CD4-positive, alpha-beta T cell treated with Interferon gamma for 1 hour (primary cell): Measurements from ENCODE around the gene ZNF185.

Source experiments
- DNase-seq: peaks from one replicate; pipeline ENCODE4 v3.0.0-alpha.2; 2020

ZNF185 gene

GRCh38 chrX:152918707-152919106, 20.8 kb downstream of the ZNF185 start:
- no peak for DNase-seq

DNA sequence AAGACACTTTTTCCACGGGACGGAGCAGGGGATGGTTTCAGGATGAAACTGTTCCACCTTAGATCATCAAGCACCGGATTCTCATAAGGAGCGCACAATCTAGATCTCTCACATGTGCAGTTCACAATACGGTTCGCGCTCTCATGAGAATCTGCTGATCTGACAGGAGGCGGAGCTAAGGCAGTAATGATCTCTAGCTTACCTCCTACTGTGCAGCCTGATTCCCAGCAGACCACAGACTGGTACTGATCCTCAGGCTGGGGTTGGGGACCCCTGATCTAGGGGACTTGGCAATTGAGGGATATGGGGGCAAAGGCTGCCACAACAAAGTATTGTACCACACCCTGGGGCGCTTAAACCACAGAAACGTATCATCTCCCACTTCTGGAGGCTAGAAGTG, 25.7 kb downstream of the ZNF185 start:
- DNase-seq: no peak

DNA sequence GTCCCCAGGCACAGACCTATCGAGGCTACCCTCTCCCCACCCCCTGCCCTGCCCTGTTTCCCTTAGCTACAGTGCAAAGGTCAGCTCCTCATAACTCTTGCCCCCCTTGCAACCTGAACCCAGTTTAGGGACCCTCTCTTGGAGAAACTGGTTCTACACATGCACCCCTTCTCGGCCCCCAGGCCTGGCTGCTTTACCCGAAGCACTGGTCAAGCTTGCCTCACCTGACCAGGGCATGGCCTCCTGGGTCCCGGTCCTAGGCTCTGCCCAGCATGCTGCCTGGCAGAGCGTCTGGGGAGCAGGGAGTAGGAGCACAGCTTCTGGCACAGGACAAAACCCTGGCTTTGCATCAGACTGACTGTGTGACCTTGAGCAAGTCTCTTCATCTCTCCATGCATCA, 28.0 kb downstream of the ZNF185 start:
- no peak for DNase-seq

- peak; percentile 35 for DNase-seq
Observed at GRCh38 chrX:152926279-152926678, 28.4 kb downstream of the ZNF185 start.

- DNase-seq: no peak
Observed at GRCh38 chrX:152926923-152927322, 29.1 kb downstream of the ZNF185 start.

DNA sequence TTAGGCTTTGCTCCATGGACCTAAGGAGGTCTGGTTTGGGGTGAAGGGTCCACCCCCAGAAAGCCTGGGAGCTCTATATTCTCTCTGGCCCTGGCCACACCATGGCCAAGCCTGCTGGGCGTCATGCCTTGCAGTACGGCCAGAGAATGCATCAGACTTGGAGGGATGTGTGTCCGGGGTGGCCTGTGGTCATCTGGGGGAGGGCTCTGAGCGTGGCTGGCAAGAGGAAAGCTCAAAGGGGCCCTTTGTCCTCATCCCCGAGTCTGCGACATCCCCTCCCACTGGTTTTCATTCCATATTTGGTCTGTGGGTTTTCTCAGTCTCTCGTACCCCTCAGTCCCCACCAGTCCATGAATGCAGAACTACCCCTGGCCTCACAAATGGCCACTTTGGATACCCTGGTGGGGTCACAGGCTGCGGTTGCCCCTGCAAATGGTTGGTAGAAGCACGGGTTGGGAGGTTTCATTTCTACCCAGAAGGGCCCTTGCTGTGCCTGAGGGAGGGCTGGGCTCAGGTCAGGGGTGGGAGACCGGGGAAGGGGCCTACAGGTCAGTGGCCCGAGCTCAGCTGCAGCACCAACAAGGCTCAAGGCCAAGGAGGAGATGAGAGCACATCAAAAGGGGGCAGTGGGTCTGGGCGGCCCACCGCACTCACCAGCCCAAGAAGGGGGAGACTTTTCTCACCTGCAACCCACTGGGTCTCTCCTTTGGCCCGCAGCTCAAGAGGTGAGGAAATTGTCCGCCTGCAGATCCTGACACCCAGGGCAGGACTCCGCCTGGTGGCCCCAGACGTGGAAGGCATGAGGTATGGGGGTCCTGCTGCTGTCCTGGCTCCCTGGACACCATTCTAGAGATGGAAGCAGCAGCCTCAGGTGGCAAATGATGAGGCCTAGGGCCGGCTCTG, 30.2 kb downstream of the ZNF185 start:
- no peak for DNase-seq

DNA sequence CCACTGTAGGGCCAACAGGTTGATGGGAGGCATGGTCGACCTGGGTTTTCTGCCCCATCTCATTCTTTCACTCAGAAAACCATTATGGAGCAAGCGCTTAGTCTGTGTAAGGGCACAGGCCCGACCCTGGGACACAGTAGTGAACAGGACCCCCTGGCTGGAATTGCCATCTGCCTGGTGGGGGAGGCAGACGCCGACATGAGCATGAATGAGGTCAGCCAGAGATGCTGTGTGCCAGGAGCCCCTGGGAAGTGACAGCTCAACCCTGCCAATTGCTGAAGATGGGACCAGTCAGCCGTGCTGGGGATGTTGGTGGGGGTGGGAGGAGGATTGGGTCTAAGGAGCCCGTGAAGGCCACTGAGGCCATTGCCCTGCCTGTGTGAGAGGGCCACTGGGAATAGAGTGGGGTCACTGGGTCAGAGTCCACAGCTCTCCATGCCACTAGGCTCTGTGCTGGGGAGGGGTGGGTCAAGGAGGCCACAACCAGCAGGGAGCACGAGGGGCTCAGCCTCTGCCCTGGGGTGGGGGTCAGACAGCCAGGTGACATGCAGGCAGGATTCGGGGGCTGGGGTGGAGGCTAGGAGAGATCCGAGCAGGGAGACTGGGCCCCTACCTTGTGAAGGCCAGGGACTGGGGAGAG, 31.0 kb downstream of the ZNF185 start:
- no peak for DNase-seq

DNA sequence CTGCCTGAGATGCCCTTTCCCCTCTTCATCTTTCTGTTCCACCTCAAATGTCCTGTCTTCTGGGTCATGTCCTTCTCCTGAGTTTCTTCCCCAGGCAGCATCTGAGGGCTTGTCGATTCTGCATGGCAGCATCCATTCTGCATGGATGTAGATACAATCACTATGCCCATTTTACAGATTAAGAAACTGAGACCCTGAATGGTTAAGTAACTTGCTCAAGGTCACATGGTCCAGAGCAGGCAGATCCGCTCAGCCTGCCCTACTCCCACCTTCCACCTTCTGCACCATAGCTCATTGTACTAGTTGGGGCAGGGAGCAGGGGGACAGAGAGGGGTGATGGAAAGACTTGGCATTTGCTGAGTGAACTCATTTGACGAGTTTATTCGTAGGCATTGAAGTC, 32.0 kb downstream of the ZNF185 start:
- no peak for DNase-seq

DNA sequence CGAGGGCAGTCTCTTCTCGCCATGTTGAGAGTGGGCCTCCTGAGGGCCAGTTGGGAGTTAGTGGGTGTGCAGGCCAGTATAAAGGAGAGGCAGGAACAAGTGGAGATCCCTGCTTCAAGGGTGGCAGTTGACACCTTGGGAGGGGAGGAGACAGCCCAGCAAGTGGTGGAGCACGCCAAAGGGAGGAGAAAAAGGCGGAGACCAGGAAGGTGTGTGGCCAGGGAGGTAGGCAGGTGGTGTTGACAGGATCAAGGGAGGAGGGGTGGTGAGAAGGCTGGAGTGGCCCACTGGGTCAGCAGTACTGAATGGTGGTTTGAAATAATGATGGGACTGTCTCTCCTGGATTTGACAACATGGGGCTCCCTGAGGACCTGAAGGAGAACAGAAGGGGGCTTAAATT, 32.6 kb downstream of the ZNF185 start:
- DNase-seq: no peak

GRCh38 chrX:152932144-152932543, 34.3 kb downstream of the ZNF185 start:
- no peak for DNase-seq

DNA sequence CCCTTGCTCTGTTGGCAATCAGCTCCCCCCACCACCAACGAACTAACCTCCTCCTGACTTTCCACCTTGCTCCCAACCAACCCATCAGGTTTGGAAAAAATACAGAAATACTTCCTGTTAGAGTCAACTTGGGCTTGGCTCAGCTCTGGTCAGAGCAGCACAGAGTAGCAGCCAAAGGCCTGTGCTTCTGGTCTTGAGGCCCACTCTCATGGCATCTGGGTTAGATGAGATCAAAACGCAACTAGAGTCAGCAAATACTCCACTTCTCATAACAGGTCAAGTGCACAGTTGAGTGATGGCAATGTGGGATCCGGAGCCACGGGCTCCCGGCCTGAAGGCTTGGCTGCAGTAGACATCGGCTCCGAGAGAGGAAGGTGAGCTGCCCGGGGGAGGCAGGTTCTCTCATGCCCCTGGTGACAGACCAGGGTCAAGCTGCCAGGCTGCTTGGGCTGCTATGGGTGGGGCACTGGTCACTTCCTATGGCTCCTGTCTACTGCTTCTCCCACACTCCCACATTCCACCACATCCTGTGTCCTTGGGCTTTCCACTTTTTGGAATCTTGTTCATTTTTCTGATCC, 34.8 kb downstream of the ZNF185 start:
- DNase-seq: no peak

GRCh38 chrX:152936306-152936705, 38.4 kb downstream of the ZNF185 start:
- DNase-seq: no peak

- no peak for DNase-seq
Observed at GRCh38 chrX:152937236-152937635, 39.4 kb downstream of the ZNF185 start.

DNA sequence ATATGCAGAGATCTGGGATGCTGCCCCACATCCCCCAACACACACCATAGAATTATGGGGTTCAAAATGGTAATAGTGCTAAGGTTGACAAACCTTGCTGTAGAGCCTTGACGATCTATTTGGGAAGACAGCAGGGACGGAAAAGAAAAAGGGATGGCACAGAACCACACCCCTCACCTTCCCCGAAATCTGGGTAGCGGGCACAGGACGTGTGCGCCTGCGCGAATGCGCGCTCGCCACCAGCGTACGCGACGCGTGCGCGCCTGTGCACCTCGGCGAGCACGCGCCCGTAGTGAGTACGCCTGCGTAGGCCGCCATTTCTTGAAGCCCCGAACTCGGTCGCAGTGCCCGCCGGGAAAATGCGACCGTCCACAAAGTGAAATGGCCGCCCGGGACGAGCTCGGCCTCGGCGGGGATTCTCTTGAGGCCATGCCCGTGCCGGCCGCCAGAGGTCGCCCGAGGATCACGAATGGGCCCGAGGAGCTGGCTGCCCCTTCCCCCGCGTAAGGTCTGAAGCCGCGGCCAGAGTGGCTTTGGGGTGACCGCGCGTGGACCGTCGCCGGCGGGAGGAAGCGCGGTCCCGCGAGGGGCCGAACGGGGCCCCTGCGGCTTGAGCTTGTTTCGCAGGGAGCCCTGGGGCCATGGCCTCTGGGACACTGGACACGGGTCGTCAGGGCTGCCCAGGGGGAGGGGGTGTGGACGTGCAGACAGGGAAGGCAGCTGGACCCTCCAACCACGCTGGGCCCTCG, 43.6 kb downstream of the ZNF185 start:
- peak; percentile 93 for DNase-seq

GRCh38 chrX:152942077-152942442, 44.2 kb downstream of the ZNF185 start:
- no peak for DNase-seq

GRCh38 chrX:152943826-152944225, 46.0 kb downstream of the ZNF185 start:
- DNase-seq: no peak

- DNase-seq: no peak
Observed at GRCh38 chrX:152945021-152945979, 47.4 kb downstream of the ZNF185 start.

DNA sequence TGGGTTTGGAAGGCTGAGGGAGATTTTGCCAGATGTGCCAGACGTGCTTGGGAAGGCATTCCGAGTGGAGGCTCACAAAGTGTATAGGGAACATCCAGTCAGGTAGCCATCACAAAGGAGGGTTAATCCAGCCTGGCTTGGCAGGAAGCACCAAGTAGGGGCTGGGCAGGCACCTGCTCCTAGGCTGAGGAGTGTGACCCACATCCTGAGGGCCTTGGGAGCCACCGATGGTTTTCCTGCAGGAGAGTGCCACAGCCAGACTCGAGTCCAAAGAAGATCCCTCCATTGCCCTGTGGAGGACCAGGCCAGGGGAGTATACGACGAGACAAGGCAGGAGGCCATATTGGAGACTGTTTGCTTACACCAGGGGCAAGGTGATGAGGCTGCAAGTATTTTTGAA, 48.8 kb downstream of the ZNF185 start:
- no peak for DNase-seq
